Coronary artery (tissue), 2 donors: Measurements from ENCODE around the gene VWA5B1.
"Not testable (repeated sequence)": the region's sequence is repeated elsewhere in the genome, so short reads cannot be mapped to it uniquely, and the experiment has no call there.

Source experiments
- DNase-seq: peaks from one replicate; pipeline ENCODE4 v3.0.0-alpha.2; 2017; ENCODE audit warnings: low spot score
- H3K27ac ChIP-seq, 2 donors: fragments of 200-600 bp; sonication (generic); one replicate each; pipeline ENCODE4 v1.5.1; 2016 to 2019
- H3K4me3 ChIP-seq: fragments of 200-600 bp; sonication (generic); 2 replicates; pipeline ENCODE4 v1.5.1; 2016; ENCODE audit warnings: mild to moderate bottlenecking, moderate library complexity
- TF ChIP-seq, protein P1 (sequence below): fragments of 200-600 bp; sonication (generic); IDR thresholded peaks from one replicate; pipeline ENCODE4 v1.5.1; 2019; ENCODE audit warnings: antibody characterized with exemption

VWA5B1 gene

DNA sequence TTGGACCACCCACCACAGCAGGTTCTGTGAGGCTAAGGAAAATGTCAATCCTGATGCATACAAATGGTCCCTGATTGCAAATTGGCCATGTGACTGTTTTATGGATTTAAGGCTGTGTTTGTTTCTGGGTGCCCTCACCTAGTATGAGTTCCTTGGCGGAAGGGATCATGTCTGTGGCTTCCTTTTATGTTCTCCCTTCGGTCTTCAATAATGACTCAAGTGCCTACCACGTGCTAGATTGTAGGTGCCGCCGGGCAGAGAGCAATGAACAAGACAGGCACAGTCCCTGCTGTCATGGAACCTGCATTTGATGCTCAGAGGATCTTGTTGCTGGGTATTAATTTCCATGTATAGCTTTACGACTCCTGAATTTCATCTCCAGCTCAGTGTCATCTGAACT lies 9.8 kb upstream of the VWA5B1 start:
- TF ChIP-seq, protein P1, sequence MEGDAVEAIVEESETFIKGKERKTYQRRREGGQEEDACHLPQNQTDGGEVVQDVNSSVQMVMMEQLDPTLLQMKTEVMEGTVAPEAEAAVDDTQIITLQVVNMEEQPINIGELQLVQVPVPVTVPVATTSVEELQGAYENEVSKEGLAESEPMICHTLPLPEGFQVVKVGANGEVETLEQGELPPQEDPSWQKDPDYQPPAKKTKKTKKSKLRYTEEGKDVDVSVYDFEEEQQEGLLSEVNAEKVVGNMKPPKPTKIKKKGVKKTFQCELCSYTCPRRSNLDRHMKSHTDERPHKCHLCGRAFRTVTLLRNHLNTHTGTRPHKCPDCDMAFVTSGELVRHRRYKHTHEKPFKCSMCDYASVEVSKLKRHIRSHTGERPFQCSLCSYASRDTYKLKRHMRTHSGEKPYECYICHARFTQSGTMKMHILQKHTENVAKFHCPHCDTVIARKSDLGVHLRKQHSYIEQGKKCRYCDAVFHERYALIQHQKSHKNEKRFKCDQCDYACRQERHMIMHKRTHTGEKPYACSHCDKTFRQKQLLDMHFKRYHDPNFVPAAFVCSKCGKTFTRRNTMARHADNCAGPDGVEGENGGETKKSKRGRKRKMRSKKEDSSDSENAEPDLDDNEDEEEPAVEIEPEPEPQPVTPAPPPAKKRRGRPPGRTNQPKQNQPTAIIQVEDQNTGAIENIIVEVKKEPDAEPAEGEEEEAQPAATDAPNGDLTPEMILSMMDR: no peak
- no peak overlapping the region for H3K27ac ChIP-seq

DNA sequence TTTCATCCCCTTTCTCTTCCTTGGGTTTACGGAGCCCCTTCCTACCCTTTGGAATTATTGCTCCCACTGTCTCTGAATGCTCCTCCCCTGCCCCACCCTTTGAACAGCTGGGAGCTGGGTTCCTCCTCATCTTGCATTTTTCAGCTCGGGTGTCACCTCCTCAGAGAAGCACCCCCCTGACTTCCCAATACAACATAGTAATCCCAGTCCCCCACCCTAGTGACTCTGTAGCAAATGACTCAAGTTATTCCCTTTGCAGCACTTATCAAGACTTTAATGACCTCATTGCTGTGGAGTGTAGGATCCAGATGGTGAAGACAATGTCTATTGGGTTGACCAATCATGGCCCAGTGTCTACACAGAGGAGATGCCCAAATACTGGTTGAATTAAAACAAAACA lies 8.9 kb upstream of the VWA5B1 start:
- Histone ChIP-seq H3K27ac (no peak overlapping the region), H3K4me3 (no peak overlapping the region)
- DNase-seq: no peak
- TF ChIP-seq, protein P1: no peak

More for the DNA sequence above, 9.8 kb upstream of the VWA5B1 start:
- no peak overlapping the region for H3K4me3 ChIP-seq
- no peak for DNase-seq

DNA sequence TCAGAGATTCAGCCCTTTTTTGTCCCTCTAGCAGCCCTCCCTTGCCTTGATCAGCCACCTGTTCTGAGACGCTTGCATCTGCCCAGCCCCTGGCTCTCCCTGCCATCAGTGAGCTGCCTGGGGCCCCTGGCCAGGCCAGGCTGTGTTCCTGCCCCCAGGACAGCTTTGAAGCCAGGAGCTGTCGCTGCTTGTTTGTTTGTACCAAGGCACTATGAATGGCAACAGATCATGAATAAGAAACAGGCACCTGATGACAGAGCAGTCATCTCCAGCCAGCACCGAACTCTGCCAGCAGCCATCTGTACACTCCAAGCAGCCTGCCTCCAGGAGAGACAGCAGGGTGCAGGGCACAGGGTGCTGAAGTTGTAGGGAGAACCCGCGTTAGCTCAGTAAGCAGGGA lies 8.1 kb upstream of the VWA5B1 start:
- TF ChIP-seq, protein P1: no peak
- DNase-seq: no peak
- no peak overlapping the region for H3K27ac ChIP-seq
- H3K4me3 ChIP-seq: no peak overlapping the region

DNA sequence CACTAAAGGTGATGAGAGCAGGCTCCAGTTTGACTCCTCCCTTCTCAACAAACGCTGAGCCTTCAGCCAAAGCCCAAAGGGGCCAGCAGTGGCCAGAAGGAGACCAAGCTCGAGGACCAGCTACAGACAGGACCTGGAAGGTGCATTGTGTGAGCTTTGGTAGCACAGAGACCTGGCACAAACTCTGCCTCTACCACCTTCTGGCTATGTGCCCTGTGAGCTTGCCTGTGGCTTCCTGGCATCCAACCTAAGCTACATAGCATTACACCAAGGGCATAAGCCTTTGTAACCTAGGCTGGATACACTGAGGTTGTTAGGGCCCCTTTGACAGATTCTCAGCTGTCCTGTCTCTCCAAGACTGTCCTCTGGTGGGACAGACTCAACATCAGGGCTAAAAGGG lies 6.6 kb upstream of the VWA5B1 start:
- no peak for DNase-seq
- Histone ChIP-seq H3K4me3 (no peak overlapping the region), H3K27ac (no peak overlapping the region)
- TF ChIP-seq, protein P1: no peak

DNA sequence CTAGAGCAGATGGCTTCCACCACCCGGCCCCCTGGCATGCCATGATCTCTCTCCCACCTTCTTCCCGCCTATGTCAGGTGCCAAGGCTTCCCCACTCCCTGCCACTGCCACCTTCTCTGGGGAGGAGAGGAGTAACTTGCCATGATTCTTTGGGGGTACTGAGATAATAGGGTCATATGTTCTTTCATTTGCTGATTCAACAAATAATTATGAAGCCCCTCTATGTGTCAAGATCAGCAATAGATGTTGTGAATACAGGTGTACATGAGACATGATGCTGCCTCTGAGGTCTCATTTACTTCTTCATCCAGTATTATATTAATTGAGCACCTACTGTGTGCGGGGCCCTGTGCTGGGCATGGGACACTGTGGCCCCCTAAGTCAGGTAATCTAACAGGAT lies 6.0 kb upstream of the VWA5B1 start:
- TF ChIP-seq, protein P1: no peak
- Histone ChIP-seq H3K4me3 (no peak overlapping the region), H3K27ac (no peak overlapping the region)
- DNase-seq: no peak

DNA sequence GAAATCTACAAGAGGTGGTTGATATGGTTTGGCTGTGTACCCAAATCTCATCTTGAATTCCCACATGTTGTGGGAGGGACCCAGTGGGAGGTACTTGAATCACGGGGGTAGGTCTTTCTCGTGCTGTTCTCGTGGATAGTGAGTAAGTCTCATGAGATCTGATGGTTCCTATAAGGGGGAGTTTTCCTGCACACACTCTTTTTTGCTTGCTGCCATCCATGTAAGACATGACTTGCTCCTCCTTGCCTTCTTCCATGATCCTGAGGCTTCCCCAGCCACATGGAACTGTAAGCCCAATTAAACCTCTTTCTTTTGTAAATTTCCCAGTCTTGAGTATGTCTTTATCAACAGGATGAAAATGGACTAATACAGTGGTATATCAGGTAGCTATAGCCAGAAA lies 5.2 kb upstream of the VWA5B1 start:
- no peak for DNase-seq
- Histone ChIP-seq H3K27ac (no peak overlapping the region), H3K4me3 (no peak overlapping the region)
- TF ChIP-seq, protein P1: no peak

DNA sequence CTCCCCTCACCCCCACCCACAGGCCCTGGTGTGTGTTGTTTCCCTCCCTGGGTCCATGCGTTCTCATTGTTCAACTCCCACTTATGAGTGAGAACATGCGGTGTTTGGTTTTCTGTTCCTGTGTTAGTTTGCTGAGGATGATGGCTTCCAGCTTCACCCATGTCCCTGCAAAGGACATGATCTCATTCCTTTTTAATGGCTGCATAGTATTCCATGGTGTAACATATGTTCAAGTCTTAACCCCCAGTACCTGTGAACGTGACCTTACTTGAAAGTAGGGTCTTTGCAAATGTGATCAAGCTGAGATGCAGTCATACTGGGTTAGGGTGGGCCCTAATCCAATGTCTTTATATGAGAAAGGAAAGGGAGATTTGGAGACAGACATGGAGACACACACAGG lies 3.0 kb upstream of the VWA5B1 start:
- H3K4me3 ChIP-seq, H3K27ac ChIP-seq, DNase-seq: not testable (repeated sequence)

DNA sequence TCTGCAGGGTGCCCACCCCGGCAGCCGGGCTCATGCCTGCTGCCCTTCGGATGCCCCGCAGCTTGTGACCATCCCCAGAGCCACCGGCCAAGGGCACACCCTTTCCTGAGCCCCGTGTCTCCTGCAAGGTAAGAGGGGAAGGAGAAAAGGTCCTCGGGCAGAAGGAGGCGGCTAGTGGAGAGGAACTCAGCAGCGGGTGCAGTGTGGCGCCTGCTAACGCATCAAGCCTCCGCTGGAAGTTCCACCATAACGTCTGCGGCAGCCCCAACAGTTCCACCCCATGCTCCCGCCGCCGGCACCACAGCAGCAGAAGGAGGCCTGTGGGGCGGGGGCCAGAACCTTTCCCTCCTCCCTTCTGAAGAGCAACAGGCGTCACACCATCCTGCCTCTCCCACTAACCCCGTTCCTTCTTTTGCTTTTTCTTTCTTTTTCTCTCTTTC lies 990 bp downstream of the VWA5B1 start:
- Histone ChIP-seq H3K4me3 (no peak overlapping the region), H3K27ac (no peak overlapping the region)
- TF ChIP-seq, protein P1: no peak
- DNase-seq: no peak
